Glomerular visceral epithelial cell (primary cell): ENCODE results near the gene MAML3.
"Not testable (repeated sequence)": the region's sequence is repeated elsewhere in the genome, so short reads cannot be mapped to it uniquely, and the experiment has no call there.

Experiments
- DNase-seq: peaks from one replicate; pipeline ENCODE4 v3.0.0-alpha.2; 2016; ENCODE audit errors: extremely low spot score

MAML3 gene

DNA sequence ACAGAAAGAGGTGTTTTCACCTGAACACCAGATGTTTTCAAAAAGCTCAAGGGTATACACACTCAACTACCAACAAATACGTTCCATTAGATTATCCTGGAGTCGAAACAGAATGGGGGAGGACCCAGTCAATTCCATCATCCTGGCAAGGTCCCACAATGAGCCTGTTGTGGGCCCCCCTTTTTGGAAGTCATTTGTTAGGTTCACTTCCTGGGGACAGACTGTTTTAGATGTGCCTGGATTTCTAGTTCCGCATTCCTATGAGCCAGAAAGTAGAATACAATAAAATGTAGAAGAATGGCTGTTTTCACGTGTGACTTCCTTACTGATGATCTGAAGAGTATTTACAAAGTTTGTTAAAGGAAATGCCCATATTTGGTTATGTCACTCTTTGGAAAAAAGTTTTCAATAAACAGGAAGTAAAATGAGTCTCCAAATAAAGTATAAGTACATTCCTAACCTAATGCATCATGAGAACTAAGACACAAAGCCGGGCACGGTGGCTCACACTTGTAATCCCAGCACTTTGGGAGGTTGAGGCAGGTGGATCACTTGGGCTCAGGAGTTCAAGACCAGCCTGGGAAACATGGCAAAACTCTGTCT lies 192.5 kb downstream of the MAML3 start:
- DNase-seq, result no peak

DNA sequence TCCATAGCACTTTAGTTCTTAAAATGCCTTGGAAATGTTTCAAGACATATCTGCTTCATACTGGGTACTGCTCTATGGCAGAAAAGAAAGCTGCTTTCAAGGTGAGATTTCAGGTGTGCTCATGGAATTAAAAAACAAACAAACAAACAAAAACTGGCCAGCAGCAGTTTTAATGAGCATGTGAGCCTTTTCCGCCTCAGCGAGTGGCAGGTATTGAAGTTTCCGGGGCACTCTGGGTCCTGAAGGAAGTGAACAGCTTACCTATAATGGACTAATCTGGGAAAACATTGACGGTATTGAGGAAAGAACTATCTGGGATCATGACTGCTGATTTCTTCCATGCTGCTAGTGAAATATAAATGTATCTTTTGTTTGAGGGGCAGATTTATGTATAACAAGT lies 194.6 kb downstream of the MAML3 start:
- DNase-seq, result no peak

DNA sequence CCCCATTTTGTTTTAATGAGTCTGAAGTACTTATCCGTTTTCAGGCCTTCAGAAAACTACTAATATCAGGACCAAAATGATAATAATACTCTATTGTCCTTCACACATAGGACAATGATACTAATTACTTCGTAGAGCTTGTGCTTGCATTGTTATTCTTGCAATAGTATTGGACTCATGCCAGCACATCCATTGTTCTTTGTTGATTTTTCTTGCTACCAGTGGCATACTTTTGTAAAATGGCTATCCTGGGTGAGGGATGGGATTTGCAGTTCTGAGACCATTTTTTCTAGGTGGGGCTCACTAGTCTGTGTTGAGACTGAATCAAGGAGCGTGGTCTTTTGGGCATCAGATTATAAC lies 195.3 kb downstream of the MAML3 start:
- DNase-seq, result no peak

DNA sequence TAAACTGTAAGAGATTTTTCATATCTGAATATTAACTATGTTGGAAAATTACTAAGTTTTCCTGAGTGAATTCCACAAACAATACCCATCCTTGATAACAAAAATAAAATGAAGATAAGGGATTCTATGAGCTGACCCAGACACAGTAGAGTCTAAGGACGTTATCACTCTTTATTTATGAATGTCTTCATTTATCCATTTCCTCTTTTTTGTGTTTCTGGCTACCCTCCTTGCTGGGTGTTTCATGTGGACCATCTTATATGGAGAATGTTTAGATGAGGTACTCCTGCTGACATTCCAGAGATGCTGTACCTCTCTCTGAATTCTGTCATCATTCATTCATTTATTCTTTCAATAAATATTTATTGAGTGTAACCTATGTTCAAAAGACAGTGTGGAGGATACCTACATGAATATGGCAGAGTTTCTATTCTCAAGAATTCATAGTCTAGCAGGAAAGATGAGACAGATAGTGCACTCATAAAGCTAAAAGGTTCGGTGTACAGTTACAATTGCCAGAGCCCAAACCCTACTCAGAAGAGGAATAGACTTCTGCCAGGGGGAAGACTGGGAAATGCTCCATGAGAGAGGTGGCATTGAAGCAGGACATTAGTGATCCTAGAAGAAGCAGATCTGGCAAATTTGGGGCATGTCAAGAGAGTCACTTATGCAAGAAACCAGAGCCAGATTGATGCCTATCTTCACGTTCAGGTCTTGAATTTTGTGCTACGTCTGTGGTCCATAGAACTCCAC lies 195.8 kb downstream of the MAML3 start:
- DNase-seq, result no peak

DNA sequence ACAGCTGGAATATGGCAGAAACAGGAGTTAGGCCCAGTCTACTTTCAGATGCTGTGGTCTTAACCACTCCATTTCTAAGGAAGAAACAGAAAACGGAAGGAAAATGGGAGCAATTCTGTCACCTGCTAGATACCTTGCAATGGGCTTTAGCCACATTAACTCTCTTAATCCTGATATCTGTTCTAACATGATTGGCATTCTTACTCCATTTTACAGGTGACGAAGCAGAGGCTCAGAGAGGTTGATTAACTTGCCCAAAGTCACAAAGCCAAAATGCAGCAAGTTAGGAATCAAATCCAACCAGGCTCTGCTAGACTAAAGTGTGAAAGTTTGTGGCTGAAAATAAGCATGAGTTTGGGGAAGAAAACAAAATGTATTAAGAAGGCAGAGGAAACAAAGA lies 196.9 kb downstream of the MAML3 start:
- no peak for DNase-seq

DNA sequence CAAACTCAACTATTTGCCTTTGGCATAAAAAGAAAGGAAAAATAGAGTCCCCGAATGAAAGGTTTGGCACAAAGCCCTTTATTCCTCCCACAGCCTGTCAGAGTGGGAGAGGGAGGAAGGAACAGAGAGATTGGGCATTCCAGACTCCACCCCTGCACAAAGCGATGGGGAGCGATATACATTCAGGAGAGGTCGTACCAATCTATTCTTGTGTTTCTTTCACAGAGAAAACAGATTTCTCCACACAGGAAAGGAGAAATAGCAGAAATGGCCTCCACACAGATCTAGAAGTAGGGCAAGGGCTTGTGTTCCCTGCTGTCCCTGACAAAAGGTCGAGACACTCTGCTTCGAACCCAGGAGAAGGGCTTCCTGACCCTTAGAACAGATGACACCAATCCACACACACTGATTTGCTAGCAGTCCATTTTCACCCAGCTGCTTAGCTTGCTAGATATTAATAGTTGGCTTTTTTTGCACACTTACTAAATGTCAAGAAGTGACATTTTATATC lies 197.4 kb downstream of the MAML3 start:
- DNase-seq, result no peak

DNA sequence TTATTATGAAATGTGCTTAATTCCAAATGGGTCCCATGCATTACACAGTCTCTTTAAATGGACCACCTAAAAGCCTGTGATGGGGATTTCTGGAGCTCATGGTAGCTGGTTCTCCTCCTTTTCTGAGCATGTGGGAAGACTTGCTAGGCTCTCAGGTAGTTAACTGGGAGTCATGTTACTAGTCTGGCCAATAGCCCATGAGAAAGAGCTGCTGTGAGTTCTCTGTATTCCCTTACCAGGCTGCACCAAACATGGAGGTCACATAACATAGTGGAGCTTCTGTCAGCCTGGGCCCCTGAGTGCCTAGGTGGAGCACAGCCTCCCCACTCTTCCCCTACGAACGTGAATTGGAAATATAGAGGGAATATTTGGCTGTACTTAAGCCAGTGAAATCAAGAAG lies 198.4 kb downstream of the MAML3 start:
- DNase-seq, result no peak

DNA sequence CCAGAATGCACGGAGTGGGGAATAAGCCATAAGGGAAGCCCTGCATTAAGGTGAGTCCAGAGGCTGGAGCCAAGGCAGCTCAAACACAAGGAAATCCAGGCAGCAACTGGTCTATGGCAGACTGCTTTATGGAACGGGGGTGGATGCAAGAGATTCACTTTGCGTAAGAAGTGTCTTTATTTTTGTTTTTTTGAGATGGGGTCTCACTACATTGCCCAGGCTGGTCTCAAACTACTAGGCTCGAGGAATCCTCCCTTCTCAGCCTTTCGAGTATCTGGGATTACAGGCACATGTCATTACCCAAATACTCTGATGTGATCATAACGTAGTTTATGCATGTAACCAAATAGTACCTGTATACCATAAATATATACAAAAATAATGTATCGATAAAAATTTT lies 199.5 kb downstream of the MAML3 start:
- DNase-seq, result no peak

DNA sequence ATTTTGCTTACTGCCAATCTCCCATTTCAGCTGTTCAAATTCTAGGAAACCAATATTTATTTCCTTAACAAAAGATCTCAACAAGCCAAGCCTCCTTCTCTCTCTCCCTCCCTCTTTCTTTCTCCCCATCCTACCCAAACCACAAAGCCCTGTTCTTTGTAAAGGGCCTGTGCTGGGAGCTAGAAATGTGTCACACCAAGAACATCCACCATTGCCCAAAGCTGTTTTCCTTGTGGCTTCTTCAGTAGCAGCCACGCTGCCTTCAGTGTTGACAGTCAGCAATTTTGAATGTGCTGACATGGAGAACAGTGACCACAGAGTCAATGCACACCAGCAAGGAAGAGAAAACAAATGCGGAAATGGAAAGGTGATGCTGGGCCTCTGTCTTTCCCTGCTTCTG lies 203.0 kb downstream of the MAML3 start:
- peak; percentile 21 for DNase-seq

DNA sequence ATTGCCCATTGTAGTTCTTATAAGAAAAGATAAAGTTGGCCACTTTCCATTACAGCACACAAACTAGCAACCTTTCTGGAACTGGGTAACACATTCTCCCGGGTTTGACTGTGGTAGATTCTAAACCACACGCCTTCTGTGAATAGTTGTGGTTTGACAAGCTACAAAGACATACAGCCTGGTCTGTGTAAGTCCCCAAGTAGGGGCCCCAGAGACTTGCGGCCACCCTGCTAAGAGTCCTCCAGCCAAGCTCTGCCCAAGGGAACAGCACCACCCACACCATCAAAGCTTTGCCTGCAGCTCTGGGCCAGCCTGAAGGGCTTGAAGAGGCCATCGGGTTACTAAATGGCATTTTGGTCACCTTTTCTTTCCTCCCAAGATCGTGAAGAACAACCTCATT lies 203.4 kb downstream of the MAML3 start:
- DNase-seq, result peak; percentile 76

DNA sequence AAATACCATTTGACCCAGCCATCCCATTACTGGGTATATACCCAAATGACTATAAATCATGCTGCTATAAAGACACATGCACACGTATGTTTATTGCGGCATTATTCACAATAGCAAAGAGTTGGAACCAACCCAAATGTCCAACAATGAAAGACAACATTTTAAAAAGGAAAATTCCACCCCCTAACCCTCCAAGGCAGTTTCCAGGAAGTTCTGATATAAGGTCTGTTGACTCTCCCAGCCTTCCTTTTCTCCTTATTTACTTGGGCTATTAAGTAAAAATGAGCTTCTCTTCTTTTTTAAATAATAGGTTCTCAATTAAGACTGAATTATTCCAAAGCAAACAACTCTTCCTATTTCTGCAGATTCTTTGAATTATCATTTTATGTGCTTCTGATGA lies 209.1 kb downstream of the MAML3 start:
- not testable (repeated sequence) for DNase-seq

DNA sequence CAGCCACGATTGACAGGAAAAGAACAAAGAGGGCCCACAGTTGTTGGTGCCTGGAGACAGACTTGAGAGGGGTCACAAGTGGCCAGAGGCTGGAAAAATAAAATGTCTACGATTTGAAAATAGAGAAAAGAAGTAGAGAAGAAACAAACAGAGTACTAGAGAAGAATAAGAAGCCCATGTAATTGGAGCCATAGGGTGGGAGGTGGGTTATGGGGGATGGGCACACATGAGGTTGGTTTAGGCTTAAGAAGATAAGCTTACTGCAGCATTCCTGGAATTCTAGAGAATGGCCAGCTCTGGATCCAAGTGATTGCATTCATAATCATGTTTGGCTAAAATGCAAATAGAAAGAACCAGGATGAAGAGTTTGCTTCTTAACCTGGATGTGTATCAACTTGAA lies 210.7 kb downstream of the MAML3 start:
- no peak for DNase-seq

DNA sequence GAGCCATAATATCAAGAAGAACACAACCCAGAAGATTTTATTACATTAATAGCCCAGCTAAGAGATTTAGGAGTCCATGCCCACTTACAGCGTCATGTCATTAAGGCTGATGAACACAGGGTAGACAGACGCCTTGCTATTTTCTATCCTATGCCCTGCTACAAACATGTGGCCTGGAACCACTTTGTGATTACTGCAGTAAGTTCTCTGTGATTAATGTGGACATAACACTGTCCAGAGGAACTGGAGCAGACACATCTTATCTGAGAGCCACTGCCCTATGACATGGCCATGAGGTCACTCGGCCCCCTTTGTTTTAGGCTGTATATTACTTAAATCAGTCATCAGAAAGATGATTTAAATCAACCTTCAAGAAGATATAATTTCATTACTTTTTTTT lies 211.7 kb downstream of the MAML3 start:
- DNase-seq, result no peak

DNA sequence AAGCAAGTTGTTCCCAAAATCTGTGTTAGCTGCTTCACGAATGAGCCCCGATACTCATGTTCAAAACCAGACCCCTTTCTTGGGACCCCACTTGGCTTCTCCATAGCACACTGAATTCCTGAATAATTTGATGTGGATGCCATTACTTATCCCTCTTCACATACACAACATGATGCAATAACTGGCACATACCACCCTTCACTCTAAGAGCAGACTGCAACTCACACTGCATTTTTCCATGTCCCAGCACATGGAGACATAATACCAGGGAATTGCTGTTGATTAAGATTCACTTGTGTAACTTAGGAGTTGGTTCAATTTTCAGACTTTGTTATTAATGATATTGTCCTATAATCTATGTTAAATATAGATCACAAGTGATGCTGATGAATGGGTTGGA lies 213.4 kb downstream of the MAML3 start:
- DNase-seq, result no peak

DNA sequence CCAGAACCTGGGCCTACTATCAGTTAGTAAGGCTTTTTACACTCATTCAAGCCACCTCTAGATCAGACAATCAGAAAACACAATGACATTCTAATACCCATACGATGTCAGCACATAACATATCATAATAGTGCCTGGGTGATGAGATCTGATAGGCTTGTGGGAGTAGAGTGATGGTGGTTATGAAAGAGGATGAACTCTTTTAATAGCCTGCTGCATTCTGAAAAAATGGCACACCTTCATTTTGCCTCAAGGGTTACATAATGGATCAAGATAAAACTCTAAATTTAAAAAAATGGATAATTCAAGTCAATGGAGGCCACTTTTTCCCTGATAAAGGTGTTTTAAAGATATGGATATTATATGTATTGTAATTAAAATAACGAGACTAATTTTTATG lies 215.6 kb downstream of the MAML3 start:
- DNase-seq, result no peak

DNA sequence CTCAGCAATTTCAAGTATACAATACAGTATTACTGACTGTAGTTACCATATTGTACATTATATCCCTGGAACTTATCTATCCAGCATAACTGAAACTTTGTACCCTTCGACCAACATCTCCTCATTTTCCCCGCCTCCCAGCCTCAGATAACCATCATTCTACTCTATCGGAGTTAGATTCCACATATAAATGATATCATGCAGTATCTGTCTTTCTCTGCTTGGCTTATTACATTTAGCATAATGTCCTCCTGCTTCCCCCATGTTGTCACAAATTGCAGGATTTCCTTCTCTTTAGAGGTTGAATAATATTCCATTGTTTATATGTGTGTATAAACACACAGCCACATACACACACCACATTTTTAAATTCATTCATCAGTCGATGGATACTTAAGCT lies 218.1 kb downstream of the MAML3 start:
- DNase-seq, result no peak

DNA sequence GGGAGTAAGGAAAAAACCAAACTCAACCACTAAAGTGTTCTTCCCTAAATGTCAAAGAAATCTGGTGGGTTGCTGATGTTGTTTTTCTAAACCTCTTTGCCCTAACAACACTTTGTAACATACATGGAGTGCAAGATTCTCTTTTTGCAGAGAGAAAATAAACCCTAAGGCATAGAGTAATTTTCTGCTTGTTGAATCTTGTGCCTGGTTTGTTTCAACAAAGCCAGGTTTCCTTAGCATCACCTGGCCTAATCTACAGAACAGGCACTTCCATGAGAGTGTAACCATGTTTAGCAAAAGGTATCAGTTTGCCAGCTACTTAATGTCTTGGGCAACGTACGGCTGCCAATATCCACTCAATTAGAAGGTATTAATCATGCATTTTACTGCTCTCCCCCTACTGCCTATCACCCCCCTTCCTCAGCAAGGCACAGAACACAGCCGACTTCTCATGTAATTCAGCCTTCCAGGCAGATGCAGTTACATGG lies 219.2 kb downstream of the MAML3 start:
- DNase-seq, result no peak

DNA sequence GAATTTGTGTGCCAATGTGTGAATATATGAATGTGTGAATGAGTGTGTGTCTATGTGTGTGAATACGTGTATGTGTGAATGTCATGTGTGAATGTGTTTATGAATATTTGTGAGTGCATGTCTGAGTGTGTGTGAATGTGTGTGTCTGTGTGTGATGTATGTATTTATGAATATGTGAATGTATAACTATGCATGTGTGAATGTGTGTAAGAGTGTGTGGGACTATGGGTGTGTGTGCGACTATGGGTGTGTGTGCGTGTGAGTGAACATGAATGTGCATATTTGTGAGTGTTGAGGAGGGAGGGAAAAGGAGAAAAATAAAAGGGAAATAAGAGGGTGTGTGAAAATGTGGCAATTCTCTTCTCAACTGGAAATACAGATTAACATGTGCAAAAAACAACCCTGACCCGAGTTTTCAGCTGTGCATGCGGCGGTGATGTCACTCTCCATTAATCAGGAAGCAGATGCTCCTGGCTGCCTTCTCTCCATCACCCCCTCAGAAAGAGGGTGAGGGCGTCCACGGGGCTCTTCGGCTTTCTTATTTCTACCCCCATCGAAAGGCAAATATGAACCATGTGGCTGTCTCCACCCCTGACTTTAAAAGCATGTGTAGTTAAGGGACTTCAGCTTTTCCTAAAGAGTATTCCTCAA lies 219.8 kb downstream of the MAML3 start:
- DNase-seq, result no peak

DNA sequence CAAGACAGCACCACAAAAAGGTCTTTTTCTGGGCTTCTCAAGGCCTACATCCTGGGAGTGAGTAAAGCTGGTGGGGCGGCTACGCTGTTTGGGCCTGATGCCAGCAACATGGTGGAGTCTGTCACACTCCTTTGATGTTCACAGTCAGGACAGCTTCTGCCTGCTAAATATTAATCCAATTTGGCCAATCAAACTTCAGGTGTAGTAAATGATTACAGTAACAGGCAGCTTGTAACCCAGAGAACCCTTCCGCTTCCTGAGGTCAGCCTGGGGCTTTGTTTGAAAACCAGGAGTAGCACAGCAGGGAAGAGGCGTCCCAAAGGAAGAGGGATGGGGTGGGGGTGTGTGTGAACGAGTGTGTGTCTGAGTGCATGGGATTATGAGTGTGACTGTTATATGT lies 220.4 kb downstream of the MAML3 start:
- DNase-seq, result peak; percentile 55

DNA sequence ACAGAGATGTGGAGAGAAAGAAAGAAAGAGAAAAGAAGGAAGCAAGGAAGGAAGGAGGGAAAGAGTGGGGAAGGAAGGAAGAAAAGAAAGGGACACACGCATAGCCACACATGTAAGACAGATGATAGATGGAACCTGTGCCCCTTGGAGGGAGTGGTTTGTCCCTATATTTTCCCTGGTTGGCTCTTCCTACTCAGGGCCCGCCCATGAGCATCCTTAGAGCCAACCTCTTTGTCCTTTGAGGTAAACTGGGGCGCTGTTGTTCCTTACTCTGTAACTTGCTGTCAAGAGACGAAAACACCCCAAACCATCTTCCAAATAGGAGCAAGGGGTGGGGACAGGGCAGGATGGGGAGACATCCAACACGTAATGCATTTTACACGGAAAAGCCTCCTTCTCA lies 220.9 kb downstream of the MAML3 start:
- DNase-seq, result no peak

DNA sequence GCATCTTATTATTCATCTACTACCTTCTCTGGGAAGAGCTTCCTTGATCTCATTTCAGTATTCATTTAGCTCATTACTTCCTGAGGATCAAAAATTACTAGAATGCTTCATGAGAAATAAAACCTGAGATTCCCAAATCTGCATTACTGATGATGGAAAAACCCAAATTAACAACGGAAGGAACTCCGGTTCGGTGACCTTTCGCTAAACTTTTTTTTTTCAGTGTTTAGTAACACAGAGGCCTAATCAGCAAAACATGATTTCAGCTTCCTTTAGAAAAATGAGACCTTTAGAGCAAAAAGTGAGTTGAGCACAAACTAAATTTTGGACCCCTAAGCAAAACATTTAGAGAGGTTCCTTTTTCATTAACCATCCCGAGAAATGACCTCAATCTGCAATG lies 229.2 kb downstream of the MAML3 start:
- DNase-seq, result no peak

DNA sequence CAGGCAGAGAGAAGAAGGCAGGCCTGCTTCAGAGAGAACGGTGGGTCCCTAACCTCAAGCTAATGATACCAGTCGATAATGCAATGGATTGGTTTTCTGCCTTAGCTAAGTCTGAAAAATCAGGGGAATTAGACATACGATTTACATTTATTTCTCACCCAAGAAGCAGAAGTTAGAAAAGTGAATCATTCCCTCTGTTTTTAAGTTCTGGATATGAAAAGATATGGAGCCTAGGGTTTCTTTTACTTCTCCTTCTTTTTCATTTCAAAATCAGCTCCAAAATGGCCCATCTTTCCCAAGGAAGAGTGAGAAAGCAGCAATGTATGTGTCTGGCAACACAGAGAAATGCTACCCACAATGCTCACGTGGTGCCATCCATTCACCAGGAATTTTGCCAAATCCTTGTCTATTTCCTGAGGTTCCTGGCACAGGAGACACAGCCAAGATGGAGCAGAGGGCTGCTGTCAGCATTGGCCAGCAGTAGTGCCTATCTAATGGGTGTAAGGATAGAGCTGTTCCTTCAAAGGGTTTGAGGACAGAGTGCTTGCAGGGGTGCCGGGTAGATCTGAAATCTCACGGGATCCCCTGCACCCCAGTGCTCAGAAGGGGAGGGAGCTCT lies 231.5 kb downstream of the MAML3 start:
- DNase-seq, result peak; percentile 42
